DMS 273 (cell line): Measurements from ENCODE around the gene GPD1L.
"Not testable (repeated sequence)": the region's sequence is repeated elsewhere in the genome, so short reads cannot be mapped to it uniquely, and the experiment has no call there.

Experiments used
- DNase-seq: peaks from one replicate; lab custom pipeline; 2025; ENCODE audit not compliant: unreplicated experiment; lab: John Stamatoyannopoulos, UW

The GPD1L gene

DNA sequence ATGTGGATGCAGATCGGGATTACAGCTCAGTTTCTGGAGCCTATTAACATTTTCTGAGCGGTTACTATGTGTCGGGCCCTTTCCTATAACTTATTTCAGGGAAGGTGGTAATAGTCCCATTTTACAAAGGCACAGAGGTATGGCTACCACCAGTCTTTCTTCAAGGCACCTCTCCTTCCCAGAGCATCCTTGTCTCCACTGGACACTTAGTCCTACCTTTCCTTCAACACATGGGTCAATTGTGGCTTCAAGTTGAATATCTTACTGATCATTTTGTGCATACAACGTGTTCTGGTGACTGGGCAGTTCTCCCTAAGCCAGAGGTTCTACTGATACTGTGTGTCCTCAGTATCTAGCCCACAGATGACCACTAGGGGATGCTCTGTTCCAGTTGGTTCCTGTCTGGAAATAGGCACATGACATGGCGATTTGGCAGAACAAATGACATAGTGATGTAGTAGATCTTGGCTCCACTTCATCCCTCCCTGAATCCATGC is 71.3 kb downstream of the GPD1L start:
- DNase-seq = peak; percentile 88

DNA sequence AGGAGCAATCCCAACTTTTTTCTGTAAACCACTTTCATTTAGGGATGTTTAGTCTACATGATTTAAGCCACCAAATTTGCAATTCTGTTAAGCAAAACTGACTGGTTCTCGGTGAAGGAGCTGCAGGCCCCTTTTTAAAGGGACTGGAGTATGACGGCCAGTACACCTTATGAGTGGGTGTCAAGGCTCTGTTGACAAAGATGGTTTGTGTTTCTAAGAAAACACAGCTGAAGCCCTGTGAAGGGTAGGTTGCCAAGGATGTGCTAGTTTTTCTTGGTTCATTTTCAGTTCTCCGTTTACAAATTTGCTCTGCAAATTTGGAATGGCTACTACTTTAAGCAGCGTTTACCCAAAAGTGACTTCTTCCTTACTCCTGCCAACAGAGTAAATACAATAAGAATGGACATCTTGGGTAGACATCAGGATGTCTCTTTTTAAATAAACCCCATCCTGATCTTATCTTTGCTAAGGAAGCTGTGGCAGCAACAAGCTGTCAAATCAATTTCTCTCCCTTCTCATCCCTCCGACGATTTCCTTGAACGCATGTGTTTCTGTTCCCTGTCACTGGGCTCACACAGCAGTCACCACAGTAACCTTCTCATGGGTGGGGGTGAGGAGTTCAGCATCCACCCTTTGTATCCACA is 73.8 kb downstream of the GPD1L start:
- DNase-seq = no peak

DNA sequence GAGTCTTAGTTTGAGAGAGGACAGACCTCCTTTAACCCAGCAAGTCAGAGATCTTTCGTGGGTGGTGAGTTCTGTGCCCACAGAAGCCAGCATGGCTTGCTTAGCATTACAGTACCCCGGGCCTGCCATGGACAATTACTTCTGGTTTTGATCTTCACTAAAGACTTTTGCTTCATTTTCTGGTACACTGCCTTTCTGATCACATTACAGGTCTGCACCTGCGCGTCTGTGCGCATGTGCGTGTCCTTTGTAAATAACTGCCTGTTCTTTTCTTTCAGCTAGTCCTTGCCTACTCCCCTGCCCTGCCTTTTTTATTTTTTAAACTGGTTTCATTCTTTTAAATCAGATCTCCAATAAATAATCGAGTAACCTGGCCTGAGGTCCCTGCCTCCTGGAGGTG is 74.9 kb downstream of the GPD1L start:
- no peak for DNase-seq

DNA sequence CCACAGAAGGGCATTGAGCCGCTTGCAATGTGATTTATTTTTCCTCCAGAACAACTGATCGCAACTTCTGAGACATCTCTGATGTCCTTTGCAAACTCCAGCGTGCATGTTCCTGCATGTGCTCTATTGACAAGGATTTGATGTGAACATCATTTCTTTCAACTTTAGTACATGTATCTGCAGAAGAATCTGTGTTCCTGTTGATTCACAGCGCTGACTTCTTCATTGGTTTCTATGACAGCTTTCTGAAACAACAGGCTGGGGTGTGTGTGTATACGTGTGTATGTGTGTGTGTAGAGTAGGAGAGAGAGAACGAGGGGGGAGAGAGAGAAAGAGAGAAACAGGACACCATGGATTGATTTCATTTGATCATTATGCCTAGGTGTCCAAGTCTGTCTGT is 75.4 kb downstream of the GPD1L start:
- no peak for DNase-seq

DNA sequence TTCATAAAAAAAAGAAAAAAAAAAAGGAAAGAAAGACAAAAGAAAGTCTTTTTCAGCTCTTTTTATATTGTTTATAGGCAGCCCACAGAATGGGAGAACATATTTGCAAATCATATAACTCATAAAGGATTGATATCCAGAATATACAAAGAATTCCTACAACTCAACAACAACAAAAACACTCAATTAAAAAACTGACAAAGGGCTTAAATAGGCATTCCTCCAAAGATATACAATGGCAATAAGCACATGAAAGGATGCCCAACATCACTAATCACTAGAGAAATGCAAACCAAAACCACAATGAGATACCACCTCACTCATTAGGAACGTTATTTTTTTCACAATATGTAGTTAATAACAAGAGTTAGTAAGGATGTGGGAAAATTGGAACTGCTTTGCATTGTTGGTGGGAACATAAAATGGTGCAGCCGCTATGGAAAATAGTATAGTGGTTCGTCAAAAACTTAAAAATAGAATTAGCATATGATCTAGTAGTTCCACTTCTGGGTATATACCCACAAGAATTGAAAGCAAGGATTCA is 77.8 kb downstream of the GPD1L start:
- no peak for DNase-seq

DNA sequence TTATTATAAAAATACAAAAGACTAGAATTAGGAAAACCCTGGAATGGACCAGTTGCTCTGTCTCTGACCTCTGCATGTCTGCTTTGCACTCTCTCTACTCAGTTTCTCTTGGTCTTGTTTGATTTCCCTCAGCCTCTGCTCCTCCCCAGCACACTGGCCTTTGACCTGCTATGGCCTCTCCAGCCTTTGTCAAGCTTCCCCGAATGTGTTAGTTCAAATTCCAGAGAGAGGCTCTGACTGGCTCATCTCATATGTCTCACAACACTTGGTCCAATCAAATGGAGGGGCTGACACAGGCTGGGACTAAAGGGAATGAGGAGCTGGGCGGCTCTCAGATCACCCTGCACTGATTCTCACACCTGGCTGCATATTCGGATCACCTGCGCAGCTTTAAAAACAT is 79.7 kb downstream of the GPD1L start:
- DNase-seq = no peak

DNA sequence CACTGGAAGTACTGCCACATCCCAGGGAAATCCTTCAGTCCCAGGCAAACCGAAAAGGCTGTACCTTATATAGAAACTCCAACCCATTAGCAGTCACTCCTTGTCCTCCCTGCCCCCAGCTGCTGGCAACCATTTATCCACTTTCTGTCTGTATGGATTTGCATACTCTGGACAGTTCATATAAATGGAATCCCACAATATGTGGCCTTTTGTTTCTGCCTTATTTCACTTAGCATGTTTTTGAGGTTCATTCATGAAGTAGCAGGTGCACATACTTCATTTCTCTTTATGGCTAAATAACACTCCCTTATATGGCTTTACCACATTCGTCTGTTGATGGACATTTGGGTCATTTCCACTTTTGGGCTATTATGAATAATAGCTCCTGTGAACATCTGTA is 80.5 kb downstream of the GPD1L start:
- no peak for DNase-seq

DNA sequence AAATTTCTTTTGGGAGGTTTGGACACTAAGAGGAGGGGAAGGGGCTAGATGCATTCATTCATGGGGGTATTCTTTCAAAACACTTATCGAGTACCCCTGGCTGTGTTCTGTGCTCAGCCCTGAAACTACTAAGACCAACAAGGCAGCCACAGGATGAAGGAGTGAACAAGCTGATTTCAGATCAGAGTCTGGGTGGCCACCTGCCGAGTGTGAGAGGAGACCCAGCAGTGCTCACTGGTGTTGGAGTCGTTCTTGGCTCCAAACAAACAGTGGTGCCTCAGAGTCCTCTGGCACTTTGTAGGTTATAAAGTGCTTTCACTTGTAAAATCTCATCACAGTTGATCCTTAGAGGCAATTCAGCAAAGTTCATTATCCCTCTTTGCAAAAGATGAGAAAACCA is 83.3 kb downstream of the GPD1L start:
- DNase-seq = no peak

DNA sequence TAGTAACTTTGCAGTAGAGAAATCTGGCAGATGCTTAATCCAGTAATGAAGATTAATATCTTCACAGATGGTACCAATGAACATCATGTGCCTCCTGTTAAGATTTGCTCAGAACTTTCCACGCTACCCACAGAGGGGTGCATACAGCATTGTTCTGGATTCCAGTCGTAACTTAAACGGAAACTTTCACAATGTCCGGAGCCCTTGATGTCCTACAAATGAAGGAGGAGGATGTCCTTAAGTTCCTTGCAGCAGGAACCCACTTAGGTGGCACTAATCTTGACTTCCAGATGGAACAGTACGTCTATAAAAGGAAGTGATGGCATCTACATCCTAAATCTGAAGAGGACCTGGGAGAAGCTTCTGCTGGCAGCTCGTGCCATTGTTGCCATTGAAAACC is 84.1 kb downstream of the GPD1L start:
- not testable (repeated sequence) for DNase-seq

DNA sequence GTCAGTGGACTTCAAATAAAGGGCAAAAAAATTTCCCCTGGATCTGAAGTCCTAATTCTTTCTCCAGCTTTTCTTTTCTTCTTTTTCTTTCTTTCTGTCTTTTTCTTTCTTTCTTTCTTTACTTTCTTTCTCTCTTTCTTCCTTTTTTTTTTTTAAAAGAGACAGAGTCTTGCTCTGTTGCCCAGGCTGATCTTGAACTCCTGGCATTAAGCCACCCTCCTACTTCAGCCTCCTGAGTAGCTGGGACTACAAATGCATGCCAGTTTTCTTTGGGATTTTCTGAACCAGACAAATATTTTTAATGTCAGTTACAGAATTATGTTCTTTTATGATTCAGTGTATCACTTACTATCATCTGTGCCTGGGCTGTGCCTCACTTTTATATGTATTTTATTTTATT is 86.7 kb downstream of the GPD1L start:
- no peak for DNase-seq

DNA sequence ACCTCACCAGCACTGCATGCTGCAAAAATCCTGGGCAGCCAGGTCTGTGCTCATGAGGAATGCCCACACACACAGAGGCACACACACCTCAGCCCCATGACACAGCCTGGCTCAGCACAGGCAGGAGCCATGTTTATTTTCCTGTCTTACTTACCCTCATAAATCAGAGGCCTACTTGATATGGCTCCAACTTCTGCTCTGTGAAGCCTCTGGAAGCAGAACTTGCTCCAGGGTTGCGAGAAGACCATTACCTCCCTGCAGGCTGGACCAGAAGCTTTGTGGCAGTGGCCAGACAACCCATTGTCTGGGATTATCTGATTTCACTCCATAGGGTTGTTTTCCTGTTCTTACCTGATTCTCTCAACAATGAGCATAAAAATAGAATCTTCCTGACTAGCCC is 88.2 kb downstream of the GPD1L start:
- no peak for DNase-seq

DNA sequence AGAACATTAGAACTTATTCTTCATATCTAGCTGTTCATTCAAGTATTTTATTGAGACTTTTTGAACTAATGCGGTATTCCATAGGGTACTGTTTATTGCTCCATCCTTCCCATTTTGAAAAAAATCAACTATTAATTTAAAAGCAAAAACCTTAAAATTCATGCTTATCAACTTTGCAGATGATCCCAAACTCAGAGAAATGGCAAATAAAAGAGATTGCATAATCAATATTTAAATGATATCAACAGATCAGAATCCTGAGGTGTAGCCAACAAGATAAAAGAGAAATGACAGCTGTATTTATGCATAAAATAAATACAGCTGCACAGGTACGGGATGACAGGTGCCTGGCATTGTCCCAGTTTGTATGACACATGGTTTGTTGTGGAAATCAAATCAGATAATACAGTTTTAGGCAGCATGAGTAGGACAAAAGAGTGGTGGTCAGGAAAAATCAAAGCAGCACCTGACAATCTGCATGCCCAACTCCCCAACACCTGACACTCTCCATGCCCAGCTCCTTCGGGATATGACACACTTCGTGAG is 89.6 kb downstream of the GPD1L start:
- DNase-seq = no peak

DNA sequence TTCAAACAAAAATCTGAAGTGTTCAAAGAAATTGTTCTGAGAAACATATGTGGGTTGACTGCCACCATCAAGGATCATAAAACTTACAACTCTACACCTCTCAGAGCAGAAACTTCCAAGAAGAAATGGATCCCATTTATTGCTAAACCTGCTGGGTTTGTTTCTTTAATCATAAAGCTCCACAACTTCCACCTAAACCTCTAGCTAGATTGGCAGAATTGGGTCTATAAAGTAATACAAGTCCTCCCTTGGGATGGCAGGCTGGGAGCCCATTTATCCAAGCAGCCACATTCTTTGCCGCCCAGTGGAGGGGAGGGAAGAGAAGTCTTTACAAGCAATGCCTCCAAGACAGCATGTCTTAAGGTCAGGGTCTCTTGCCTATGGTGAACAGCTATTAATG is 91.6 kb downstream of the GPD1L start:
- no peak for DNase-seq

DNA sequence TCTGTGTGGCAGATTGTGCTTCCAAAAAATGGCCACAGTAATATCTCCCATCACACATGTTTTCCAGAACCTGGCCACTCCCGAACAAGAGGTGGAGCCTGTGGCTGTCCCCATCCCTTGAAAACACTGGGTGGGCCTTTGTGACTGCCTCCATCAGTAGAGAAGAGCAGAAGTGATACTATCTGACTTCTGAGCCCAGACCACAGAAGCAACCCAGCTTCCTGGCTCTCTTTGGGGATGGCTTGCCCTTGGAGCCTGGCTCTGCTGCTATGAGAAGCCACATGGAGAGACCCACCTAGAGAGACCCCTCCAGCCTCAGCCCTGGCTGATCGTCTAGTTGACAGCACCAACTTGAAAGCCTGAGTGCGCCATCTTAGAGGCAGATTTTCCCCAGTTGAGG is 92.3 kb downstream of the GPD1L start:
- DNase-seq = no peak

DNA sequence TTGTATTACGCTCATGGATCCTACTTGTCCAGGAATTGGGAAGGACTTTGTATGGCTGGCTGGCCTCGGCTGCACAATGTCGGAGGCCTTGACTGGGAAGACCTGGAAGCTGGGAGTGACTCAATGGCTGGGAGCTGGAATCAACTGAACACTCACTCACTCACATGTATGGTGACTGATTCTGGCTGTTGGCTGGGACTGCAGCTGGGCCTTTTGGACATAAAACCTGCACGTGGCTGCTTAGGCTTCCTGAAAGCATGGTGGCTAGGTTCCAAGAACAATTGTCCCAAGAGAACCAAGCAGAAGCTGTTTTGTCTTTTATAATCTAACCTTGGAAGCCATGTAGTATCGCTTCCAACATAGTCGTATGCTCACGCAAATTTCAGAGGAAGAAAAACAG is 94.1 kb downstream of the GPD1L start:
- DNase-seq = peak; percentile 11

DNA sequence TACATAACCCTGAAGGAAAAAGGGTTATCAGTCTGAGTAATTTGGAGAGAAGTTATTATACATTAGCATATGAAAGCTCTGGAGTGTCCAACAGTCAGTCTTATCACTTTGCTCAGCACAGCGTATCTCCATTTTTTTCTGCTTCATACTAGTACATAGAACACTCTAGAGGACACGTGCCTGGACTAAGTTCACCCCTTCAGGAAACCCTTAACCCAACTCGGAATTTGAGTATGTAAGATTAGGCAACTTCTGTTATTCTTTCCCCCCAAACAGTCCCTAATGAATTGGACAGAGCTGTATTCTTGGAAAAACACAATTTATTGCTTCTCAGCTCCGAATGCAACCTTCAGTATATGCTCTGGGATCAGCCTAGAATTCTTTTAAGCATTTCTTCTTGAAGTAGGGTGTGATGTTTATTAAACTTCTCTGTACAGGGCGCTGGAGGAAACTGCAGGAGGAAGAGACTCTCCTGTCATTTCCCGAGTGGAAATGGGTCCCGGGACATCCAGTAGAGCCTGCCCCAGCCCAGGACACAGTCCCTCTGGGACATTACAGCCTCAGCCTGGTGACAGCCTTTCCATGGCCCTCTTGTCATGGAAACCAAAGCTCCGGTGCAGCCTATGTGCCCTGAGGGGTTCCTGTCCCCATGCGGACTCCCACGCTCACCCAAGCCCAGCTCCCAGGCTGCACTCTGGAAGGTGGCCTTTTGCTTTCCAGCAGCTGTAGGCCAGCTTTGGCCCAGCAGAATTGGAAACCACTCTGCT is 94.8 kb downstream of the GPD1L start:
- DNase-seq = no peak

DNA sequence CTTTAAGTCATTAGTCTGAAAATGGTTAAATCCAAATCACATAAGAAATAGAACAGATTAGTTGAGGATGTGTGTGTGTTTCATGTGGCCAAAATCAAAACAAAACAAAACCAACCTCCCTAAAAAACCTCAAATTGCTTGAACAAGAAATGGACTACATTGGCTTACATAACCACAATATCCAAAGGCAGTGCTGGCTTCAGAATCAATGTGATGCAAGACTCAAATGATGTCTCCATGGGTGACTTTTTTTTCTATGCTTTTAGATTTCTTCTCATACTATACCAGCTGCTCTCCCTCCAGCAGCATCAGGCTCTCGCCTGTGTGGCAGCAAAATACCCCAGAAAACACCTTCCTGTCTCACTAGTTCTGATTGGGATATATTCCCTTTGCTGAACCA is 96.1 kb downstream of the GPD1L start:
- DNase-seq = no peak

DNA sequence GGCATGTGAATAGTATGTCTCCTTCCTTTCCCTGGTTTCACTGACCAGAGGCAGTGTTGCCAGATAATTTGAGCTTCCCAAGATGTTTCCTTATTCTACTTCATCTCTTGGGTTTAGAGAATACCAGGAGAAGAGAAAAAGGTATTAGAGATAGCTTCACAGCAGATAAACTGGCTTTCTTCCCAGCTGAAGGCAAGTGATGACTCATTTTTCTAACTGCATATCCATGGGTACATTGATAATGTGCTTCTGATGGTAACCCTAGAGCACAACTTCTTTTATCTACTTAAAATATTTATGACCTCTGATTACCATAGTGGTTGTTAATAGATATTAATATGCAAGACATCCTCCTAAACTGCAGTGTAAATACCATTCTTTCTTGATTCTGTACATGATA is 97.4 kb downstream of the GPD1L start:
- no peak for DNase-seq

DNA sequence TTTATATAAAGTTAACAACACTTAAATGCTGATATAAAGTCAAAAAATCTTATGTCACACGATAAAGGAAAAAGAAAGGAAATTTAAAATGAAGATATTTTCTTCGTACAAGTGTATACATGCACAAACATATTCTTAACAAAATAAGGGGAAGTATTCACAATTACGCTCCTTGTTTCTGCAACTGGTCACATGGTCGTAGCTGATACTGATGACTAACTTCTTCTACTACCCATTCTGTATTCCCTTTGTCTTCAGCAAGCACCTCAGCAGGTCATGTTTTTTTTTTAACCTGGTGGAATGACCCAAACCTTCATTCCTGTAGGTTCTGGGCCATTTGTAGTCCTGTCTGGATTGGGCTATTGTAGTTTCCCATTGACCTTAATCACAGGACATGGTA is 102.0 kb downstream of the GPD1L start:
- DNase-seq = no peak

DNA sequence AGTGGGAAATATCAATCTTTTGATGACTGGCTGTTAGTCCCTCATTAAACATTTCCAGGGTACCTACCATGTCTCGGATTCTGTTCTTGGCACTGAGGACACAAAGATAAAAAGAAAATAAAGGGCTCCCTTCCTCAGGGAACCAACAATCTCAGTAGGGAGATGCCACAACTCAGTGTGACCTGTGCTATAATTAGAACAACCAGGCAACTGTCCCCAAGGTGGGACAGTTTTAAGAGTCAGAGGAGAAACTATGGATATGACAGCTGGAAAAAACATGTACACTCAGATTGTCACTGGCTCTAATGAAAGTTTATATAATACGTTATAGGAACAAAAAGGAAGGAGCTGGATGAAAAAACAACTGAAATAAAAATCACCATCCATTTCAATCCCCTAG is 108.8 kb downstream of the GPD1L start:
- DNase-seq = no peak

DNA sequence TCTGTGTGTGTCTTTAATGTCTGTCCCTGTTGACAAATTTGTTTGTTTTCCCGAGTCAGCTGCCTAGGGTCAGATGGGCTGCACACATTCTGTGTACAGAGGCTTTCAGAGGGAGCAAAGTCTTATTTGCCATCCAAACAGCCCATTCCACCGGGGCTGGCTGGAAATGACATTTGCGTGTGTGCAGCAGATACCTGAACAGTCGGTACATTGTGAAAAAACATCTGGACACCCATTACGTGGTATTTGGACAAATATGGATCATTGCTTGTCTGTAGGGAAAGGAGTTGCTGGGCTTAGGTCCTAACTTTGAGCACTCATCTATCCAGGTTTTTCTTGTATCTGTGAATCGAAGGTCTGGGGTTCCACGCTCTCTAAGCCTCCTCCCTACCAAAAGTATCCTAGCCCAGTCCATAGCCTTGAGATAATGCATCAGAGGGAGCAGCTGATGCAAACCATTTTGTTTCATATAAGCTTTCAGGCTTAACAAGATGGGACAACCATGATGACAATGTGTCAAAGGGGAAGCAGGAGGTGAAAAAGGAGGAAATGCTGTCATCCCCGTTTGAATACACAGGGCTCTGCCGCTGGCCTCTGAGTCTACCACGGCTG is 109.9 kb downstream of the GPD1L start:
- no peak for DNase-seq

DNA sequence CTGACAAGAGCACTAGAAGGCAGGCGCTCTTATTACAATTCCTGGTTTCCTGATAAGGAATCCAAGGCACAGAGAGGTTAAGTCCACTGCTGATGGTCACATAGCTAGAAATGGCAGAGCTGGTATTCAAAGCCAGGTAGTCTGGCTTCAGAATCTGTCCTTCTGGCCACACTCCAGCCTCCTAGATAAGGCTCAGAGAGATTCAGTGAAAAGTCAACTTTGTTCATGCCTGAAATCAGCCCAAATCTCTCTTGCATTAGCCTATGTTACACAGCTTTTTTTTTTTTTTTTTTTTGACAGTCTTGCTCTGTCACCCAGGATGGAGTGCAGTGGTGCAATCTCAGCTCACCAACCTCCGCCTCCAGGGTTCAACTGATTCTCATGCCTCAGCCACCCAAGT is 110.9 kb downstream of the GPD1L start:
- DNase-seq = no peak
